ENCODE measurements around the gene KLC4. TPM values are rescaled to one million over a fixed set of nuclear protein-coding genes. Genes with fewer than 3 reads are reported as not detected.
"Not testable (repeated sequence)": the region's sequence is repeated elsewhere in the genome, so short reads cannot be mapped to it uniquely, and the experiment has no call there.

The KLC4 gene
- total RNA-seq, 1 donor from 2014 or later: 19.9 TPM

DNA sequence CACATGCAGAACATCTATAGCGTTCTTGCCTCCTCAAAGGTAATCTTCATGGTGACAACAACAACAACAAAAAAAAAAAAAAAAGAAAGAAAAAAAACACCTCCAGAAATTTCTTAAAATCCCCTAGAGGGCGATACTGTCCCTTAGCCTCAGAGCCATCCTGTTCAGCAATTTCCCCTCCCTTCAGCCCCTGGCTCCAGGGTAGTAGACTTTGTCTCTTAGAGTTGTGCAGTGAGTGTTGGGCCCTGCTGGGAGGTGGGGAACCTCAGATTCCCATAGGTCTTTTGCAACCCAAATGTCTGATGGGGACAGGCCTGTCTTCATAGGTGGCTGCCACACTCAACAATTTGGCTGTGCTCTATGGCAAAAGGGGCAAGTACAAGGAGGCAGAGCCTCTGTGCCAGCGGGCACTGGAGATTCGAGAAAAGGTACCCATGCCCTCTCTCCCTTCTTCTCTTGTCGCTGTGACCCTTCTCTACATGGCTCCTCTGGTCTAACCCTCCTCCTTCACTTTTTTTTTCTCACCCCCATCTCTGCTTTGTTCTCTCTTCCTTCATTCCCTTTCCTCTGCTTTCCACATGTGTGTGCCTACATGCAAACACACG is 10.7 kb downstream of the KLC4 start:
- DNase-seq: peak; percentile 70

DNA sequence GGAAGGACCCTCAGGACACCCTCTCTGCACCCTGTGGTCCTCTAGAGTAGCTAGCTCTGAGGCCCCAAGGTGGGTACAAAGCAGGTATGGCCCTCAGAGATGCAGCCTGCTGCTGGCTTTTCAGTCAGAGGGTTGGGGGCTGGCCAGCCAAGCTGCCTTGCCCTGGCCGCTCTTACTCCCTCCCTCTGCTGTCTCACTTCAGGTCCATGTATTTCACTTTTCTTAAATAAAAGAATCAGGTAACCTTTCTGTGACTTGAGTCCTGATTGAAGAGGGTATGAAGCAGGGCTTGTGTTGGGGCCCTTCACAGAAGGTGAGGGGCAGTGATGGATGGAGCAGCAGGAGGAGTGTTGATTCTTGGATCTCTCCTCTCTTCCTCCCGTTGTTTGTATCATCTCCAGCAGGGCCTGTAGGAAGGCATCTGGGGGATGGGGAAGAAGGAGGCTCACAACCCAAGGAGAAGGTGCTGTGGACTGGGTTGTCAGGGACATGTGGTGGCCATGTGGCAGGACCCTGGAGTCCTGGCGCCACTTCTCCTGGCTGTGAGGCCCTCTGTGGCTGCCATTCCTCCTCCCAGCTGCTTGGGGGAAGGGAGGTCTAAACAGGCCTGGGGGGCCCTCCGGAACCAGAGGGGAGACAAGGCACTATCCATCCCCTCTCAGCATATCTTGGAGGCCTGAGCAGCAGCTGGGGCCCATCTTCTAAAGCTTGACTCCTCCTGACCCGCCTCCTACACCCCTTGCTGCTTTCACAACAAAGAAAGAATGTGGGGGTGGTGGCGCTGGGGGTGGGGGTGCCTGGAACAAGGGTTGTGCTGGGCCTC is 15.6 kb downstream of the KLC4 start:
- no peak for DNase-seq

DNA sequence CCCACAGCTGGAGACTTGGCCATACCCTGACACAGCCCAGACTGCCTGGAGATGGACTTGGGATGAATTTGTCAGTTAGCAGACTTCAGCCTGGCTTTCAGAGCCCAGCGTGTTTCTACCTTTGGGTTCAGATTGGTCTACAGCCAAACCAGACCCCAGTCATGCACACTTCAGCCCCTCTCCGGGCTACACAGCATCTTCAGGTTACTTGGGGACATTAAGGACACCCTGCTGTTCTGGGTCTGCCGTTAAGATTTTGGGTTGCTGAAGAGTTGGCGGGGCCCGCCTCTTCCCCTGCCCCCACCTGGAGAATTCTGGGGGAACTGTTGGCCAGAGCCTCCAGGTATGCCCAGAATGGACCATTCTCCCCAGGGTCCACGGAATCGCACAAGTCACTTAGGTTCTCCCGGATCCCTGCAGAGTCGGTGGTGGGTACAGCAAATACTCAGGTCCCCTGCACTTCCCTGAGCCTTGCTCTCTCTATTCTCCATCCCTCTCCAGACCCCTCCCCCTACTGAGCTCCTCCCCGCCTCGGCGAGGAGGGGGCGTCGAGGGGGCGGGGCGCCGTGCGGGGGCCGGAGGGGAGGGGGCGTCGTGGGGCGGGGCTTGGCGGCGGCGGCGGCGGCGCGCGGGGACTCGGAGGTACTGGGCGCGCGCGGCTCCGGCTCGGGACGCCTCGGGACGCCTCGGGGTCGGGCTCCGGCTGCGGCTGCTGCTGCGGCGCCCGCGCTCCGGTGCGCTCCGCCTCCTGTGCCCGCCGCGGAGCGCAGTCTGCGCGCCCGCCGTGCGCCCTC is 16.4 kb downstream of the KLC4 start, which contains the start of gene PTK7:
Gene PTK7, plus strand, starts transcription at position 645 of the 794 bp plus-strand sequence. CDS start 175 bp downstream, outside the sequence.
- peak; percentile 61 for DNase-seq

DNA sequence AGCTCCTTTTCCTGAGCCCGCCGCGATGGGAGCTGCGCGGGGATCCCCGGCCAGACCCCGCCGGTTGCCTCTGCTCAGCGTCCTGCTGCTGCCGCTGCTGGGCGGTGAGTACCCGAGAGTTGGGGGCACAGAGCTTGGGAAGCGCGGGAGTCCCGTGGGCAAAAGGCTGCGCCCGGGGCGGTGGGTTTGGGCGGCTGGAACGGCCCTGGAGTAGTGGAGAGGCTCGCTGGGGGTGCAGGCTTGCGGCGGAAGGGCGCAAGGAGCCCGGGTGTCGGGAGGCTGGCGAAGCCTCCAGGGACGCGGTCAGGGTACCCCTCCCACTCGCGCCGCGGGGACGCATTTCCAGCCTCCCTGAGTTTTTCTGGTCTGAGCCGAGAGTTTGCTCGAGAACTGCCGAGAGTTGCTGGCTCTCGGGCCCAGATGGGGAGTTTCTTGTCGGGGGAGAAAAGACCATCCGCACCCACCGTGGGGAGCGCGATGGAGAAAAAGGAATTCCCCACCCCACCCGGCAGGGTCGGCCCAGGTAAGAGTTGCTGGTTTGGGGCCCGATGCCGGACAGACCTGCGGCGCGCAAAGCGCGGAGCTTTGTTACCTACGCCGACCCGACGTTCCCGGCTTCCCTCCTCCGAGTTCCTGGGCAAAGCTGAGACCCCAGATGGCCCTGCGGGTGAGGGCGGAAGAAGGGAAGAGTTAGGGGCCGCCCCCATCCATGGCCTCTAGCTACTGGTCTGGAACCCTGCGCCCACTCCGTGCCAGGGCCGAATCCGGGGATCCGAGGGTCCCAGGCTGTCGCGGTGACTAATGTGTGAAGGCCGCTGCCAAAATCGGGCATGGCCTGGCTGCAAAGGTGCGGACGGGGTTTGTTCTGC is 17.3 kb downstream of the KLC4 start:
- DNase-seq: peak; percentile 35

DNA sequence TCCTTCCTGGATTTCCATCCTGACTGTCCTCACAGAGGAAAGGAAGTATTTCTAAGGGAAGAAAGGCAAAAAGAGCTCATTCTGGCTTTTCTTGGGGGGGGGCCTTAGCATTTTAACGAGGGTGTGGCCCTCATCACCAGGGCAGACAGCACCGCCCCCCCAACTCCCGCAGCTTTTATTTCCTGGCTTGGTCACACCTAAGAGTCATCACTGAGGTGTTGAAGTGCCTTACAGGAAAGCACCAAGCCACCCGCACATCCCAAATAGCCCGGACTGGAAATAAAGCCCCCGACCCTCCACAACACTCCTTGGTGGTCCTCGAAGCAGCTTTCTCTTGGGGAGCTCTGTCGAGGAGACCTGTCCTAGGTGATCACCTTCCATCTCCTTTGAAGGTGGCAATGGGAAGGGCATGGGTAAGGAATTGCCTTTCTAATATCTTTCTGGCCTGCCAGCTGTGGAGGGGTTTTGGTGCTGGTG is 17.9 kb downstream of the KLC4 start:
- DNase-seq: no peak

DNA sequence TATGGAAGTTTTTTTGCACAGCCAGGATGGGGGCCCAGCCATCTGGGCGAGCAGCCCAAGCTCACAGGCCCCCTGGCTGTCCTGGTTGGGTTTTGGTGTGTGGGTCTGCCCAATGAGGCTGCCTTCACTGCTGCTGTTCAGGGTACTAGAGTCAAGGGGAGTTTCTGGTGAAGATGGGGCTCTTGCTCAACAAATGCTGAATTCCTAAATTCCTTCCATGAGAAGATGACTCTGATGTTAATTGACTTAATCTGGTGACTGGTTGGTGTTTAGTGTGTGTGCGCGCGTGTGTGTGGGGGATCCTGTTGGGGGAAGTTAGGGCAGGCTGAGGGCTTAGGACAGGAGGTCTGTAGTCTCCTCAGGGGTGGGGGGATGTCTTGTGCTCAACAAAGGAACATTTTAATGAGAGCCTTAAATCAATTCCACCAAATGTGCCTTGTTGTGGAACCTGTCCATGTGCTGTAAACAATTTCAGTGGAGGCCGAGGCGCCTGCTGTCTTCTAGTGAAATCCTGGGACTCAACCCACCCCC is 18.6 kb downstream of the KLC4 start:
- DNase-seq: no peak

DNA sequence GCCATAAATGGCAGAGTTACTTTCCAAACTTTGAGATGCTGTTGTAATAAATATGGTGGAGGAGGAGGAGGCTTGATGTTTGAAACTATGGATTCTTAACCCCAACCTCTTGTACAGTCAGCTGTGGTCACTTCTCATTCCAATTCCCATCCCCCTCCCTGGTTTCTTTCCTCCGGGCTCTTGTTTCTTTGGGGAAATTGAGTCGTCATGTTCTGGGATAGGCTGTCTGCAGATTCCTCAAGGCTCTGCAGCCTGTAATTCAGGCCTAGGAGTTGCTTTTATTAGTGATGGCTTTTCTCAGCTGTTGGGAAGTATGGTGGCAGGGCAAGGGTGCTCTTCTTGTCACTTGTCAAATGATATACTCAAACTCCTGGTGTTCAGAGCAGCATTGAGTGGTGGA is 19.3 kb downstream of the KLC4 start:
- DNase-seq: no peak

DNA sequence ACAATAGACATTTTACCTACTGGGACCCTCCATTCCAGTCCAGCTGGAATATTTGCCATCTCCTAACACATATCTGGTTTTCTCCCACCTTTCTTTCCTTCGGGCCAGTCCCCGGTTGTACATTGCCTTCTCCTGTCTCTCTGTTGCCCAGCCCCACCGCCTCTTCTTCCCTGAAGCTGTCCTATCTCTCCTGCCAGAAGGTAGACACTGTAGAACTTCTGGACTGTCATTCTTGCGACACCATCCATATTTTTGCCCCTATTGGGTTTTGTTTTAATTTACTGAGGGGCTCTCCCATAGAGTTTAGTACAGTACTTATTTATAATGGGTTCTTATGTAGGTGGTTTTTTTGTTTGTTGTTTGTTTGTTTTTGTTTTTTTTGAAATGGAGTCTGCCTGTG is 21.6 kb downstream of the KLC4 start:
- no peak for DNase-seq

DNA sequence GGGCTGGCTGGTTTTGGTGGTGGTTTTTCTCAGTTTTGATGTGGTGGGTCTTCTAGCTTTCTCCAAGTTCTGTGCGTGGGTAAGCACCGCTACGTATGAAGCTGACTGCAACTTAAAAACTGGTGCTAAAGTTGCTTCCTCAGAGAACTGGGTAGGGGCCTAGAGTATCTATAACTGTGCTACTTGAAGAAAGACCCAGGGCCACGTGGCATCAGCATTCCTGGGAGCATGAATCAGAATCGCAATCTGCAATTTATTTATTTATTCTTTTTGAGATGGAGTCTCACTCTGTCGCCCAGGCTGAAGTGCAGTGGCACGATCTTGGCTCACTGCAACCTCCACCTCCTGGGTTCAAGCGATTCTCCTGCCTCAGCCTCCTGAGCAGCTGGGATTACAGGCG is 22.5 kb downstream of the KLC4 start:
- not testable (repeated sequence) for DNase-seq

DNA sequence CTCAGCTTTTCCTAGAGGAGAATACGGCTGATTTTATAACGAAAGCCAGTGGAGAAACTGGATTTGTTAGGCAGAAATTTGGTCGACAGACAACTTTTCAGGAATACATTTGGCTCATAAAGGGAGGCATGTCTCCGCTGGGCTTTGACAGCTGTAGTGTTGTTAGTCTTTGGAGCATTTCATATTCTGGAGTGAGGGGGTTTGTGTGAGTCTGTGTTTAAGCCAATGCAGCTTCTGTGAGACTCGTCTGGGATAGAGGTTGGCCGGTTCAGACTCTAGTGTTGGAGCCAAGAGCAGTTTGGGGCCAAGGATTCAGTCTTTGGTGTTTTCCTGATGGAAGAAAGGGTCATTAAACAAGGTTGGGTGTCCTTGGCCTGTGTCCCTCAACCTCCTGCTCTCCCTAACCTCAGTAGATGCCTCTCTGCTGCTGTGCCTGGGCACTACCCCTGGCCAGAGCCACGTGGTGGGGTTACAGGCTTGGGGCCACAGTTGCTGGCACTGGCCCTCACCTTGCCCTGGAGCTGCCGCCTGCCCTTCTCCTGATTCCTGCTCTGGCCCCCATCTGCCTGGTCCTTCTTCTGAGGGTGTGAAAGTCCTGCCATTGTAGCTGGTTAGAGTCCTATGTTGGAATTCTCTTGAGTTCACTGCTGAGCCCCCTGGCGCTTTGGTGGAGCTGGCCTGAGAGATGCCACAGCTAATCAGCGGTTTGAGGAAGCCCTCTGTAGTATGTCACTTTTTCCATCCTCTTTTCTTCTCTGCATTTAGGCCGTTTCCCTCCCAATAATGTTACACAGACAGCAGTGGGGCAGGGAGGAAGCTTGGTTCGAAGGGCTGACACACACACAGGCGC is 23.6 kb downstream of the KLC4 start:
- DNase-seq: no peak

DNA sequence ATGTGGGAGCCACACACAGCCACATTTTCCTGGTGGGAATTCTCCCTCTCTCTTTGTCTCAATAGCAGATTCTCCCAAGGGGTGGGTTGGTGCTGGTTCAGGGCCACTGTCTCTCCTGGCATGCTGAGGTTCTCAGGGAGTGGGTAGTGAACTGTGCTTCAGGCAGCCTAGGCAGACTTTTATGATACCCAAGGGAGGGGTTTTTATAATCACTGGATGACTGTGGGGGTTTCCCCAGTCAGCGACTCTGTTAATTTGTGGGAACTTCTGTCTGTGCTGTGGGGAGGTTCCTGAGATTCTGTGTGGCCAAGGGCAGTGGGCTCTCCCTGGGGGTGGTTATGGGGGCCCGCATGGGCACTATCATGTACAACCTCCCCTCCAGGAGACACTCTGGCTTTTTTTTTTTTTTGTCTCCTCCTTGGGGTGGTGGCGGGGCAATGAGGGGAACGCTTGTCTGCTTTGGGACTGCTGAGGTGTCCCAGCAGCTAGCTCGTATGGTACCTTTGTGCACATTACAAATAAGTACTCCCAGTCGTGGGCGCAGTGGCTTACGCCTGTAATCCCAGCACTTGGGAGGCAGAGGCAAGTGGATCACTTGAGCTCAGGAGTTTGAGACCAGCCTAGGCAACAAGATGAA is 26.7 kb downstream of the KLC4 start:
- no peak for DNase-seq

DNA sequence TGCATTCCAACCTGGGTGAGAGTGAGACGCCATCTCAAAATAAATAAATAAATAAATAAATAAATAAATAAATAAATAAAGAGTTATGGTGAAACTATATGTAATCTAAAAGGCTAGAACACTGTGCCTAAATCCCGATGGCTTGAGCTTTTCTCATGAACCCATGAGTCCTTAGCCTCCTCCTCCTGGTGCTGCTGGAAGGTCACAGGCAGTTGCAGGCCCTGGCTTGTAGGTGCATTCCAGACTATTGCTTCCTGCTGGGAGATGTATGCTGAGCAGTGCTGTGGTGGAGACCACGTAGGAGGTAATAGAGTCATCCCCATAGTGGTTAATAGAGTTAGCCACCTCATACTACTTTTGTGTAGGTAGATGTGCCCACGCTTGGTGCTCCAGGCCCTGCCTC is 29.2 kb downstream of the KLC4 start:
- no peak for DNase-seq

DNA sequence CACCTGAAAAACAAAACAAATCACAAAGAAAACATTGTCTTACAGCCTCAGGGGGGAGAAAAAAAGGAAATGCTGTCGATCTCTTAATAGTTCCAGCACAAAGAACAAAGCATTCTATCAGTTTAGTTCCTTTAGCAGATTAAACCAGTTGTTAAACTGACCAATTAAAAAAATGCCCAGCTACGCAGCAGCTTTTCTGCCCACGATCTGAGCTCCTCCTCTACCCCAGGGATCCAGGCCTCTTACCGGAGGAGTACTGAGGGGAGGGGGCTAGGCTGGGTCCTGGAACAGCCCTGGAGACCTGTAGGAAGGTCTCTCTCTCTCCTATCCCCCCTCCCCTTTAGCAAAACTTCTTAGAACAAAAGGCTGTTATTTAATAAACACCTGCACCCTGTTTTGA is 30.0 kb downstream of the KLC4 start:
- DNase-seq: no peak

DNA sequence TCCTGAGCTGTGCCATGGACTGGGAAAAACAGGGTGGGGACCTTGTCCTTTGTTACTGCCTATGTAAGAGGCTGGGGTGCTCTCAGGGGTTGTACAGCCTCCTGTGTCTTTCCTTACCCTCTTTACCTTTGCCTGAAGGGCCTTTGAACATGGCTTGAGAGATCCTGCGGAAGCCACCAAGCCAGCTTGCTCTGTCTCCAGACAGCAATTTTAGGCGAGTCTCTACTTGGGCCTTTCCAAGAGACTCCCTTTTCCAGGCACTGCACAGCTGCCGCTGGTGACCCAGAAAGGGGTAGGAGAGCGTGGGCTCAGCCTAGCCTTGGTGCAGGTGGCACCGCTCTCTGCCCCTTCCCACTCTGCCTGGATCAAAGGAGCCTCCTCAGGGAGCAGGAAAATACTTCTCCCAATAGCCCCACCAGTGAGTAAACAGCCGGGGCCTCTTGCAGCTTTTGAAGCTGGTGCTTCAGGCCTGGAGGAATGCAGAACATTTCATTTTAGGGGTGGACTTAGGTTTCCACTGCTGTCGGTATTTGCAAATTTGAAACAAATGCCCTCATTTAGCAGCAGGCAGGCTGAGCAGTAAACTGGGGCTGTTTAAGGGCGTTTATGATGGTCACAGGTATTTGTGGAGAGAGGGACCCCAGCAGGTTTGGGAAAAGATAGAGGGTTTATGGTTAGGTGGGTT is 30.6 kb downstream of the KLC4 start:
- DNase-seq: no peak

DNA sequence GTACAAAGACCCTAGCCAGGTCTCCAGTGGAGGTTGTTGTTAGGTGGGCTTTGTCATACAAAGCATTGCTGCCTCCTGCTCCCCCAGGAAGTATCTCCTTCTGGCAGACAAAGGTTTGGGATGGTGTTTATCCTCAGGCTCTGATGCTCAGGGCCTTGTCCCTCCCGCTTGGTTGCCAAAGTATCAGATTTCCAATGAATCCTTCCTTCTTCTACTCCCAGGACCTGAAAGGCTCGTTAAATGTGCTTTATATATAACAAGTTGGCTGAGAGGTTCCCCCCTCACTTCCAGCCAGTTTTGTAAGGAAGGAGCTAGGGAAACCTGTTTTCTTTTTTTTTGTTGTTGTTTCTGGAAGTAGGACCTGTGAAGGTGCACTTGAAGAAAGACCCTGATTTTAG is 31.1 kb downstream of the KLC4 start:
- no peak for DNase-seq

DNA sequence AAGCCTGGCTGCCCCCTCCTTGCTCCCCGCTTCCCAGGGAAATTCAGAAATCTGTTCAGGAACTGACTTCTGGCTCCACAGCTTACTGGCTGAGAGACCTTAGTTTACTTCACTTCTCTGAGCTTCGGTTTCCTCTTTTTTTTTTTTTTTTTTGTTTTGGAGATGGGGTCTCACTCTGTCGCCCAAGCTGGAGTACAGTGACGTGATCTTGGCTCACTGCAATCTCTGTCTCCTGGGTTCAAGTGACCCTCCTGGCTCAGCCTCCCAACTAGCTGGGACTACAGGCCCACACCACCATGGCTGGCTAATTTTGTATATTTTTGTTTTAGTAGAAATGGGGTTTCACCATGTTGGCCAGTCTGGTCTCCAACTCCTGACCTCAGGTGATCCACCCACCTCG is 31.6 kb downstream of the KLC4 start:
- no peak for DNase-seq

DNA sequence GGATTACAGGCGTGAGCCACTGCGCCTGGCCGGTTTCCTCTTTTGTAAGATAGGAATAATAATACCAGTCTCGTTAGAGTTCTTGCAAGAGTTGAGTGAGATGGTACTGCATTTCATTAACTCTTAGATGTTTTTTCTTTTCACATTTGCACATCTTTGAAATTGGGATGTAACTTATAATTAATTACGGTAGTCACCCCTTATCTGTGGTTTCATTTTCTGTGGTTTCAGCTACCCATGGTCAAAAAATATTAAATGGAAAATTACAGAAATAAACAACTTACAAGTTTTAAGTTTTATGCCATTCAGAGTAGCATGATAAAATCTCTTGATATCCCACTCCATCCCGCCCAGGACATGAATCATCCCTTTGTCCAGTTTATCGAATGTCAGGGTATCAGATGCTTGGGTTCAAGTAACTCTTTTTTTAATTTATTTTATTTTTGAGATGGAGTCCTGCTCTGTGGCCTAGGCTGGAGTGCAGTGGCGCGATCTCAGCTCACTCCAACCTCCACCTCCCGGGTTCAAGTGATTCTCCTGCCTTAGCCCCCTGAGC is 32.1 kb downstream of the KLC4 start:
- DNase-seq: no peak

DNA sequence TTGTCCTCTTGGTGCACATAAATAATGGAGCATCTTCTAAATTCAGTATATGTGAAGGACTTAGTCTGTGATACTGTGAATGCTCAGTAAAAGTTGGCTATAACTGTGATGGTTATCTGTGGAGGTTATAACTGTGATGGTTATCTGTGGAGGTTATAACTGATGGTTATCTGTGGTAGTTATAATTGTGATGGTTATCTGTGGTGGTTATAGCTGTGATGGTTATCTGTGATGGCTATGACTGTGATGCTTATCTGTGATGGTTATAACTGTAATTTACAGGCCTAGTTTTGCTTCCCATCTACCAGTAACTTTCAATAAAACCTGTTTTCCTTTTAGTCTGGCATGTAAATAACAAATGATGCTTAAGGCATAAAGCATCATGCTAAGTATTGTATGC is 33.2 kb downstream of the KLC4 start:
- no peak for DNase-seq

DNA sequence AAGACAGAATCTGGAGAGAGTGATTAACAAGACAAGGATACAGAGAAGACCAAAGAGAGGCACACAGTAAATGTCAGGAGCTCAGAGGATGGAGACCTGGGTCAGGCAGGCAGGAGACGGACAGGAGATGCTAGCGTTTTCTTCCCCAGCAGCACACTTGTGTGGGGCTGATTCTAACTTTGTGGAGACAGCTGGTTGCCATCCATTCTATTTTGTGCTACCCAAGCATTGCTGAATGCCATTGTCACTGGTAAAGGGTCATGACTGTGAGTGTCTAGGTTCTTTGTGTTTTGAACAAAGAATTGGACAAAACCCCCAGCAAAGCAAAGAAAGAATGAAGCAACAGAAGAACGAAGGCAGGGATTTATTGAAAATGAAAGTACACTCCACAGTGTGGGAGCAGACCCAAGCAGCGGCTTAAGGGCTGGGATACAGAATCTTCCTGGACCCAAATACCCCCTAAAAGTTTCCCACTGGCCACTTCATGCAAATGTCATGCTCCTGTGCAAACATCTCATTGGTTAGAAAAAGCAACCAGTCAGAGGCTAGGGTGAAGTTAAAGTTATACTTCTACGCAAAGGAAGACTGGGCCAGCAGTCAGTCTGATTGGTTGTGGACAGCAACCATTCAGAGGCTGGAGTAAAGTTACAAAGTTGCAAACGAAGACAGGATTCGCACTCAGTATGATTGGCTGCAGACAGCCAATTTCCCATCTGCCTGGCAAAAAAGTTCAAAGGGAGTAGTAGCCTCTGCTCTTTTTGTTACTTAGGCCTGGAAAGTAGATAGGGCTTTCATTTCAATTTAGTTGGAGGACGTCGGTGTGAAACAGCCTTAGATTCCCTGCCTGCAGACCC is 34.2 kb downstream of the KLC4 start:
- DNase-seq: peak; percentile 45

All from dermis blood vessel endothelial cell (primary cell).